Measurements from ENCODE around the gene SLK. TPM values are rescaled to one million over a fixed set of nuclear protein-coding genes. Genes with fewer than 3 reads are reported as not detected.

The SLK gene
- polyA plus RNA-seq, 2 of the 4 experiments (the other 2 are of a cell fraction), result 23.3 to 29.2 TPM

GRCh38 chr10:103931603-103932002, 35.3 kb upstream of the SLK start:
- DNase-seq (ENCODE audit: low read depth in 1 of 2, low spot score in 1 of 2) (no peak), ATAC-seq (no peak), FAIRE-seq (no peak)
- Histone ChIP-seq H3K27ac (no peak overlapping the region), H3K4me1 (no peaks in the 10 kb centered on the region), H3K9me3 (no peaks in the 10 kb centered on the region), H3K4me2 (no peak overlapping the region), H3K4me3 (no peak overlapping the region)
- 91% methylated on average over 2 of the region's 2 CpGs for WGBS (ENCODE audit: missing lambda C conversion rate)
- TF ChIP-seq GATA3 (IDR thresholded peaks at IDR 0.05; ENCODE audit: borderline replicate concordance) (no peak), HOXB5 (CRISPR knock-in tag; IDR thresholded peaks at IDR 0.05) (no peak), ZC3H11A (IDR thresholded peaks at IDR 0.05) (no peak)
- ChIA-PET POLR2A (no interaction called here), CTCF (interaction anchor here (0.6 to 1.7 kb wide), 2 partner anchors 10 to 23 kb away, joined by 3 to 5 read pairs; no protein-coding TSS in a partner anchor)

DNA sequence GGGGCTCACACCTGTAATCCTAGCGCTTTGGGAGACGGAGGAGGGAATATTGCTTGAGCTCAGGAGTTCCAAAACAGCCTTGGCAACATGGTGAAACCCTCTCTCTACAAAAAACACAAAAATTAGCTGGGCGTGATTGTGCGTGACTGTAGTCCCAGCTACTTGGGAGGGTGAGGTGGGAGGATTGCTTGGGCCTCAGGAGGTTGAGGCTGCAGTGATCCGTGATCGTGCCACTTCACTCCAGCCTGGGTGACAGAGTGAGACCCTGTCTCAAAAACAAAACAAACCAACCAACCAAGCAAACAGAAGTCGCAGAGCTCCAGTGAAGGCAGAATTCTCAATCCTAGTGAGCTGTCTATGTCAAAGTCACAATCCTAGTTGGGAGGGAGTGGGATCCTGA, 34.7 kb upstream of the SLK start:
- ATAC-seq (no peak), FAIRE-seq (no peak), DNase-seq (ENCODE audit: low read depth in 1 of 2, low spot score in 1 of 2) (no peak)
- ChIA-PET CTCF (interaction anchor here (0.9 to 1.7 kb wide), 3 partner anchors 9 to 47 kb away, joined by 3 to 5 read pairs (median 5); no protein-coding TSS in a partner anchor), POLR2A (no interaction called here)
- no peaks in the 10 kb centered on the region for H3K9me3 ChIP-seq
- H3K4me3 ChIP-seq, result no peak overlapping the region
- H3K4me1 ChIP-seq, result no peaks in the 10 kb centered on the region
- H3K4me2 ChIP-seq, result no peak overlapping the region
- WGBS (ENCODE audit: missing lambda C conversion rate), result 91% methylated on average over 7 of the region's 7 CpGs
- no peak overlapping the region for H3K27ac ChIP-seq
- TF ChIP-seq, protein P1, sequence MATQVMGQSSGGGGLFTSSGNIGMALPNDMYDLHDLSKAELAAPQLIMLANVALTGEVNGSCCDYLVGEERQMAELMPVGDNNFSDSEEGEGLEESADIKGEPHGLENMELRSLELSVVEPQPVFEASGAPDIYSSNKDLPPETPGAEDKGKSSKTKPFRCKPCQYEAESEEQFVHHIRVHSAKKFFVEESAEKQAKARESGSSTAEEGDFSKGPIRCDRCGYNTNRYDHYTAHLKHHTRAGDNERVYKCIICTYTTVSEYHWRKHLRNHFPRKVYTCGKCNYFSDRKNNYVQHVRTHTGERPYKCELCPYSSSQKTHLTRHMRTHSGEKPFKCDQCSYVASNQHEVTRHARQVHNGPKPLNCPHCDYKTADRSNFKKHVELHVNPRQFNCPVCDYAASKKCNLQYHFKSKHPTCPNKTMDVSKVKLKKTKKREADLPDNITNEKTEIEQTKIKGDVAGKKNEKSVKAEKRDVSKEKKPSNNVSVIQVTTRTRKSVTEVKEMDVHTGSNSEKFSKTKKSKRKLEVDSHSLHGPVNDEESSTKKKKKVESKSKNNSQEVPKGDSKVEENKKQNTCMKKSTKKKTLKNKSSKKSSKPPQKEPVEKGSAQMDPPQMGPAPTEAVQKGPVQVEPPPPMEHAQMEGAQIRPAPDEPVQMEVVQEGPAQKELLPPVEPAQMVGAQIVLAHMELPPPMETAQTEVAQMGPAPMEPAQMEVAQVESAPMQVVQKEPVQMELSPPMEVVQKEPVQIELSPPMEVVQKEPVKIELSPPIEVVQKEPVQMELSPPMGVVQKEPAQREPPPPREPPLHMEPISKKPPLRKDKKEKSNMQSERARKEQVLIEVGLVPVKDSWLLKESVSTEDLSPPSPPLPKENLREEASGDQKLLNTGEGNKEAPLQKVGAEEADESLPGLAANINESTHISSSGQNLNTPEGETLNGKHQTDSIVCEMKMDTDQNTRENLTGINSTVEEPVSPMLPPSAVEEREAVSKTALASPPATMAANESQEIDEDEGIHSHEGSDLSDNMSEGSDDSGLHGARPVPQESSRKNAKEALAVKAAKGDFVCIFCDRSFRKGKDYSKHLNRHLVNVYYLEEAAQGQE (IDR thresholded peaks at IDR 0.05), result no peak

DNA sequence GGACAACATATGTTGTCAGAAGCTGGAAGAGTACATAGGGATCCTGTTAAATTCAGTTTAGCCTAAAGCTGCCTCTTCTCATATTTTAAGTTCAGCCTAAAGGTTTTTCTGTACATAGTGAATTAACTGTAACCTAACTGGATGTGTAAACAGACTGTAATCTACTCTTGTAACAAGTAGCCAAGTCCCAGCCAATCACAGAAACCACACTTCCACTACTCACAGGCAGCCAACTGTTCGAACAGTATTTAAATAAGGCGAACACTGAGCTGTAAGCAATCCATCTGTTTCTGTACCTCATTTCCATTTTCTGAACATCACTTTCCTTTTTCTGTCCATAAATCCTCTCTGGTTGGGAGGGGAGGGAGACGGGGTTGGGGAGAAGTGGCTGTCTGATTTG, 34.0 kb upstream of the SLK start:
- POLR2A ChIA-PET, result no interaction called here
- CTCF ChIA-PET, result interaction anchor here (0.9 to 1.7 kb wide), 2 partner anchors 12 to 48 kb away, joined by 3 to 5 read pairs; no protein-coding TSS in a partner anchor
- no peak overlapping the region for H3K4me2 ChIP-seq
- no peaks in the 10 kb centered on the region for H3K4me1 ChIP-seq
- DNase-seq (ENCODE audit: low read depth in 1 of 2, low spot score in 1 of 2) (no peak), FAIRE-seq (no peak), ATAC-seq (no peak)
- no peaks in the 10 kb centered on the region for H3K9me3 ChIP-seq
- WGBS (ENCODE audit: missing lambda C conversion rate), result 90% methylated on average over 3 of the region's 3 CpGs
- no peak overlapping the region for H3K4me3 ChIP-seq
- no peak overlapping the region for H3K27ac ChIP-seq
- TF ChIP-seq ESRRA (IDR thresholded peaks at IDR 0.05; ENCODE audit: borderline replicate concordance, low read length) (no peak), RFX5 (IDR thresholded peaks at IDR 0.05) (no peak), HOXB13 (CRISPR knock-in tag; IDR thresholded peaks at IDR 0.05; ENCODE audit: low read depth) (no peak), POLR2A (IDR thresholded peaks at IDR 0.05; ENCODE audit: low read length) (no peak), CEBPB (IDR thresholded peaks at IDR 0.05) (no peak), ZFP36 (IDR thresholded peaks at IDR 0.05; ENCODE audit: borderline replicate concordance, partially characterized antibody) (no peak), FOSB (CRISPR knock-in tag; IDR thresholded peaks at IDR 0.05) (no peak), RNF2 (IDR thresholded peaks at IDR 0.05; ENCODE audit: borderline replicate concordance, low read depth) (no peak), ZSCAN20 (CRISPR knock-in tag; IDR thresholded peaks at IDR 0.05) (no peak)
- TF ChIP-seq, protein P2, sequence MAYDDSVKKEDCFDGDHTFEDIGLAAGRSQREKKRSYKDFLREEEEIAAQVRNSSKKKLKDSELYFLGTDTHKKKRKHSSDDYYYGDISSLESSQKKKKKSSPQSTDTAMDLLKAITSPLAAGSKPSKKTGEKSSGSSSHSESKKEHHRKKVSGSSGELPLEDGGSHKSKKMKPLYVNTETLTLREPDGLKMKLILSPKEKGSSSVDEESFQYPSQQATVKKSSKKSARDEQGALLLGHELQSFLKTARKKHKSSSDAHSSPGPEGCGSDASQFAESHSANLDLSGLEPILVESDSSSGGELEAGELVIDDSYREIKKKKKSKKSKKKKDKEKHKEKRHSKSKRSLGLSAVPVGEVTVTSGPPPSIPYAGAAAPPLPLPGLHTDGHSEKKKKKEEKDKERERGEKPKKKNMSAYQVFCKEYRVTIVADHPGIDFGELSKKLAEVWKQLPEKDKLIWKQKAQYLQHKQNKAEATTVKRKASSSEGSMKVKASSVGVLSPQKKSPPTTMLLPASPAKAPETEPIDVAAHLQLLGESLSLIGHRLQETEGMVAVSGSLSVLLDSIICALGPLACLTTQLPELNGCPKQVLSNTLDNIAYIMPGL (CRISPR knock-in tag; IDR thresholded peaks at IDR 0.05; ENCODE audit: borderline replicate concordance), result no peak

- Histone ChIP-seq H3K27ac (no peak overlapping the region), H3K4me1 (no peaks in the 10 kb centered on the region), H3K4me3 (no peak overlapping the region), H3K4me2 (no peak overlapping the region), H3K9me3 (no peaks in the 10 kb centered on the region)
- WGBS (ENCODE audit: missing lambda C conversion rate), result 88% methylated on average over 4 of the region's 4 CpGs
- no peak for TF ChIP-seq HDAC2 (IDR thresholded peaks at IDR 0.05)
- TF ChIP-seq ZFP36 (IDR thresholded peaks at IDR 0.05; ENCODE audit: borderline replicate concordance, partially characterized antibody), result no peak
- TF ChIP-seq ATOH8 (CRISPR knock-in tag; IDR thresholded peaks at IDR 0.05; ENCODE audit: low read depth), result no peak
- no peak for TF ChIP-seq ZNF302 (CRISPR knock-in tag; IDR thresholded peaks at IDR 0.05)
- no peak for TF ChIP-seq MAFK (IDR thresholded peaks at IDR 0.05; ENCODE audit: partially characterized antibody)
- no peak for TF ChIP-seq MAZ (IDR thresholded peaks at IDR 0.05; ENCODE audit: borderline replicate concordance, low read depth, low read length)
- TF ChIP-seq NR3C1 (IDR thresholded peaks at IDR 0.05), result no peak
- no peak for TF ChIP-seq FOSB (CRISPR knock-in tag; IDR thresholded peaks at IDR 0.05)
- no peak for TF ChIP-seq PHF8 (IDR thresholded peaks at IDR 0.05; ENCODE audit: borderline replicate concordance, low read depth)
- no peak for TF ChIP-seq BCL3 (IDR thresholded peaks at IDR 0.05)
- no peak for TF ChIP-seq RNF2 (IDR thresholded peaks at IDR 0.05; ENCODE audit: borderline replicate concordance, low read depth)
- TF ChIP-seq ESRRA (IDR thresholded peaks at IDR 0.05; ENCODE audit: borderline replicate concordance, low read length), result no peak
- no peak for TF ChIP-seq CBX8 (IDR thresholded peaks at IDR 0.05)
- ChIA-PET CTCF (interaction anchor here (1.7 kb wide), 1 partner anchor 11 kb away, joined by 5 read pairs; no protein-coding TSS in a partner anchor), POLR2A (no interaction called here)
- ATAC-seq (no peak), FAIRE-seq (no peak), DNase-seq (ENCODE audit: low read depth in 1 of 2, low spot score in 1 of 2) (no peak)
Measured at GRCh38 chr10:103933557-103934121, 33.3 kb upstream of the SLK start.

All from A549 (cell line).